Type B pancreatic cell (in vitro differentiated cells): ENCODE data around the gene SNAP25. TPM values are rescaled to one million over a fixed set of nuclear protein-coding genes. Genes with fewer than 3 reads are reported as not detected.

ENCODE experiments used
- DNase-seq: peaks from one replicate; pipeline ENCODE4 v3.0.0; 2021; ENCODE audit warnings: mixed read lengths; ENCODE audit not compliant: unreplicated experiment; ENCODE audit errors: extremely low spot score
- H3K27ac Mint-ChIP-seq: 2 replicates; pipeline ENCODE4 v1.8.0; 2021; ENCODE audit warnings: mild to moderate bottlenecking, mixed read lengths
- H3K27me3 Mint-ChIP-seq: 2 replicates; pipeline ENCODE4 v1.8.0; 2021; ENCODE audit warnings: mixed read lengths
- H3K36me3 Mint-ChIP-seq: 2 replicates; pipeline ENCODE4 v1.8.0; 2021; ENCODE audit warnings: mixed read lengths
- H3K4me1 Mint-ChIP-seq: one replicate; pipeline ENCODE4 v1.8.0; 2021; ENCODE audit warnings: mixed read lengths; ENCODE audit not compliant: unreplicated experiment
- H3K4me3 Mint-ChIP-seq: 2 replicates; pipeline ENCODE4 v1.8.0; 2021; ENCODE audit warnings: mild to moderate bottlenecking, mixed read lengths
- H3K9me3 Mint-ChIP-seq: 2 replicates; pipeline ENCODE4 v1.8.0; 2021; ENCODE audit warnings: mixed read lengths
- total RNA-seq: library from RNA; stranded (reverse); gene quantifications from 2 replicates; pipeline ENCODE4 v1.2.1, GENCODE V29; 2021; ENCODE audit warnings: low replicate concordance
- TF ChIP-seq, protein P1 (sequence below): fragments of 200-600 bp; sonication (generic); conservative IDR thresholded peaks from 2 replicates; pipeline ENCODE4 v1.5.0; 2021; ENCODE audit warnings: antibody characterized with exemption, mild to moderate bottlenecking

SNAP25 gene
- total RNA-seq, 1 donor from 2014 or later, result 12.5 TPM

DNA sequence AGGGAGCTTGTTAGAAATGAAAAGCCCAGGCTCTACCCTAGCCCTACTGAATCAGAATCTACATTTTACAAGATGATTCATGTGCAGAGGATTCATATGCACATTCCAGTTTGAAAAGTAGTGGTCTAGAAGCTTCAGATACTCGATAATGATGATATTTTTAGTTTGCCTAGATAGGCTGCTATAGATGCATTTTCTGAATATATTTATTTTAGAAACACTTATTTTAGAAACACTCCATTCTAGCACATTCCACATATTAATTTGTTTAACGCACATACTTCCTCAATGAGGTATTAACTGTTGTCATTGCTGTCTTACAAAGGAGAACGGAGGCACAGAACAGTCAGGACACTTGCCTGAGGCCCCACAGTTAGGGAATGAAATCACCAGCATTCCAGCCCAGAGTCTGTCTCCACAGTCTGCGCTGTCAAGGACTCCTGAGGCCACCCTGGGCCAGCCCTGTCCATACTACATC lies 64.4 kb downstream of the SNAP25 start:
- TF ChIP-seq, protein P1, sequence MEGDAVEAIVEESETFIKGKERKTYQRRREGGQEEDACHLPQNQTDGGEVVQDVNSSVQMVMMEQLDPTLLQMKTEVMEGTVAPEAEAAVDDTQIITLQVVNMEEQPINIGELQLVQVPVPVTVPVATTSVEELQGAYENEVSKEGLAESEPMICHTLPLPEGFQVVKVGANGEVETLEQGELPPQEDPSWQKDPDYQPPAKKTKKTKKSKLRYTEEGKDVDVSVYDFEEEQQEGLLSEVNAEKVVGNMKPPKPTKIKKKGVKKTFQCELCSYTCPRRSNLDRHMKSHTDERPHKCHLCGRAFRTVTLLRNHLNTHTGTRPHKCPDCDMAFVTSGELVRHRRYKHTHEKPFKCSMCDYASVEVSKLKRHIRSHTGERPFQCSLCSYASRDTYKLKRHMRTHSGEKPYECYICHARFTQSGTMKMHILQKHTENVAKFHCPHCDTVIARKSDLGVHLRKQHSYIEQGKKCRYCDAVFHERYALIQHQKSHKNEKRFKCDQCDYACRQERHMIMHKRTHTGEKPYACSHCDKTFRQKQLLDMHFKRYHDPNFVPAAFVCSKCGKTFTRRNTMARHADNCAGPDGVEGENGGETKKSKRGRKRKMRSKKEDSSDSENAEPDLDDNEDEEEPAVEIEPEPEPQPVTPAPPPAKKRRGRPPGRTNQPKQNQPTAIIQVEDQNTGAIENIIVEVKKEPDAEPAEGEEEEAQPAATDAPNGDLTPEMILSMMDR, result no peak
- Mint-ChIP-seq H3K4me1 (no peaks in the 10 kb centered on the region), H3K27ac (no peak overlapping the region), H3K27me3 (peaks cover 10% of the 10 kb centered on the region), H3K4me3 (no peak overlapping the region), H3K9me3 (no peaks in the 10 kb centered on the region), H3K36me3 (peaks cover 15% of the 10 kb centered on the region)
- no peak for DNase-seq

DNA sequence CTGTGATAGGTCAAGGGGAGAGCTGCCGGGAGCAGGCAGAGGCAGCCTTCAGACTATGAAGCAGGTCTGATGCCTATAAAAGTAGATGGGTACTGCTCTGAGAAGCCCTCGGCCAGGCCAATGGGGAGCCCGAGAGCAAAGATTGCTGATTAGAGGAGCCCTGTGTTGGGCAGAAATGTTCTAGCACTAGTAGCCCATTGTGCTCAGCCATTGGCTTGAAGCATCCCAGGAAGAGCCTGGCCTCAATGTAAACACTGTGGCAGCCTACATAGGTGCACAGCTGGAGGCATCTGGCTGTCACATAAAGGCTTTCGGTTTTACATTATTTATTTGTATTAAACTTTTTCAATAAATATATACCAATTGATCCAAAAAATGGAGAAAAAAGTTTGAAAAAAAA lies 67.7 kb downstream of the SNAP25 start:
- TF ChIP-seq, protein P1, result no peak
- Mint-ChIP-seq H3K4me1 (no peaks in the 10 kb centered on the region), H3K27me3 (no peaks in the 10 kb centered on the region), H3K9me3 (no peaks in the 10 kb centered on the region), H3K36me3 (peaks cover 10% of the 10 kb centered on the region), H3K4me3 (no peak overlapping the region), H3K27ac (no peak overlapping the region)
- no peak for DNase-seq

DNA sequence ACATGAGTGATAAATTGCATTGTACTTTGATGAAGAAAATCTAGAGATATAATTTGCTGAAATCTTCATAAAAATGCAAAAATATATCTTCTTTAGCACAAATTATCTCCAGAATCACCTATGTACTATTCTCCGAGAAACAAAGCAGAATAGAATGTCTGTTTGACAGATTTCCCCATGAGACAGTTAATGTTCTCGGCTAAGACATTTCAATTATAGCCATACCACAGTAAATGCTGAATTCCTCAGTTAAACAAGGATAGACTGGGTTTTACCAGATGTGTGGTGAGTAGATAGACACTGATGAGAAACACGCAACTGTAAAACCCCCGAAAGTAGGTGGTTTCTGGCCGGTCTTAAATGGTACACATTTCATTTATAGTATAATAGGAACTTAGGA lies 69.8 kb downstream of the SNAP25 start:
- Mint-ChIP-seq H3K4me3 (no peak overlapping the region), H3K9me3 (no peaks in the 10 kb centered on the region)

DNA sequence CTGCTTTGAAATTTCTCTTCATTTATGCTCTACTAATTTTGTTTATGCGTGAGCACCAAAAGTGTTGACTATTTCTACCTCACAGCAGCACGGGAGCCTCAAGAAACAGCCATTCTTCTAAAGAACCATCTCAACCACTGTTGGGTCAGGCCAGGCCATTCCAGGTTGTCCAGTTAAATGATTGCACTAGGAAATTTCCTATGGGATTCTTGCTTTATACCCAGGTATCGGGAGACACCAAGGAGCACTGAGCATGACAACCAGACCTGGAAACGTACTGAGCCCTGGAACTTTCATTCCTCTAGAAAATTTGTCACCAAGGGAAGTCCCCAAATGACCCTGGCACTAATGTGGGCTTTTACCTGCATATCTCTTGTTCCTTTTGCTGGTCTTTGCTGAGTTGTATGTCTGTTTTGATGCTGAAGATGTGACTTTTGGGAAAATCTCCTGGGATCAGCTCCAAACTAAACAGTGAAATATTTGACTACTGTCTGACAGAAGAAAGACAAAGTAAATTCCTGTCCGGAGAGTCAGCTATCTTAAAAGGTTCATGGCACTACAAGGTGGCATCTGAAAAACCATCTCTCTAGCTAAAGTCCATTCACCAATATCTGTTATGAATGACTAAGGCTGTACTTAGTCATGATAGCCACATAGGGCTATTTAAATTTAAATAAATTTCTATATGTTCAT lies 70.5 kb downstream of the SNAP25 start:
- no peak for DNase-seq
- no peak overlapping the region for H3K27ac Mint-ChIP-seq
- H3K36me3 Mint-ChIP-seq, result peaks cover 9% of the 10 kb centered on the region
- TF ChIP-seq, protein P1, result no peak
- no peaks in the 10 kb centered on the region for H3K27me3 Mint-ChIP-seq
- no peaks in the 10 kb centered on the region for H3K9me3 Mint-ChIP-seq
- no peaks in the 10 kb centered on the region for H3K4me1 Mint-ChIP-seq
- H3K4me3 Mint-ChIP-seq, result no peak overlapping the region

More for the DNA sequence above, 69.8 kb downstream of the SNAP25 start:
- Mint-ChIP-seq H3K36me3 (peaks cover 10% of the 10 kb centered on the region), H3K27ac (no peak overlapping the region), H3K27me3 (no peaks in the 10 kb centered on the region), H3K4me1 (no peaks in the 10 kb centered on the region)
- no peak for DNase-seq
- TF ChIP-seq, protein P1, result no peak

DNA sequence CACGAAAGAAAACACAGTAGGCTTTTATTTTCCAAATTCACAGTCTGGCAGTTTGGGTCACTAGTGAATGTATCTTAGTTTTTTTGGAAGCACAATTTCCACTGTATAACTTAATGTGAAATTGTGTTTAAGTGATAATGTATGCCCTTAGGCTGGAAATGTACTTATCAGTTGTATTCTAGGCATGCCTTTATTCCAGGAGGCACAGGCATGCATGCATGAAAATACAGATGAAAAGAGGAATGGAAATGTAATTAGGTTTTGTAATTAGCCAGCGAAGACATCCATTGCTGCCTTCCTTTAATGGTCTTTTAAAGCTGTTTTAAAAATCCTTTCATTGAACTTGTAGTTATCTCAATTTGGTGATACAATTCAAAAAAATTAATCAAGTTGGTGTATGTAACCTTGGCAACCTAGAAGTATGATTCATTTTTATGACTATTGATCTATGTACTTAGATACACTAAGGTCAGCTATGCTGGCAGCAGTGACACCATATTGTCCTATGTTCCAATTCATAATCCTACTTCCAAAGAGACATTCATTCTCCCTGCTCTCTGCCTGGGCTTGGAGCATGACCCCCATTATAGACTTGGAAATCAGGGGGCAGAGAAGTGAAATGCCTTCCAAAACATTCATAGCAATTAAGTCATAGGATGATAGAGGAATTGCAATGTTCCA lies 73.1 kb downstream of the SNAP25 start:
- H3K4me1 Mint-ChIP-seq, result no peaks in the 10 kb centered on the region
- TF ChIP-seq, protein P1, result no peak
- DNase-seq, result no peak
- H3K4me3 Mint-ChIP-seq, result no peak overlapping the region
- H3K27me3 Mint-ChIP-seq, result no peaks in the 10 kb centered on the region
- no peaks in the 10 kb centered on the region for H3K36me3 Mint-ChIP-seq
- H3K9me3 Mint-ChIP-seq, result no peaks in the 10 kb centered on the region
- H3K27ac Mint-ChIP-seq, result no peak overlapping the region
